DMS53 (cell line): ENCODE results near the gene PKIG.
"Not testable (repeated sequence)": the region's sequence is repeated elsewhere in the genome, so short reads cannot be mapped to it uniquely, and the experiment has no call there.

ENCODE experiments used
- DNase-seq: peaks from one replicate; lab custom pipeline; 2025; lab: John Stamatoyannopoulos, UW

PKIG gene

GRCh38 chr20:44582311-44583025, at the start of gene PKIG:
Gene PKIG (plus strand): TSS chr20:44582579. CDS start chr20:44614557, 31,978 bp downstream.
- no peak for DNase-seq

GRCh38 chr20:44532981-44533331, 49.4 kb upstream of the PKIG start:
- peak; percentile 25 for DNase-seq

- DNase-seq = no peak
Observed at GRCh38 chr20:44533928-44534327, 48.5 kb upstream of the PKIG start.

GRCh38 chr20:44536175-44536574, 46.2 kb upstream of the PKIG start:
- no peak for DNase-seq

GRCh38 chr20:44537993-44538392, 44.4 kb upstream of the PKIG start:
- no peak for DNase-seq

GRCh38 chr20:44540834-44541233, 41.5 kb upstream of the PKIG start:
- no peak for DNase-seq

GRCh38 chr20:44541992-44542391, 40.4 kb upstream of the PKIG start:
- DNase-seq = no peak

GRCh38 chr20:44542890-44543289, 39.5 kb upstream of the PKIG start:
- DNase-seq = no peak

- DNase-seq = no peak
Observed at GRCh38 chr20:44543358-44543757, 39.0 kb upstream of the PKIG start.

- no peak for DNase-seq
Observed at GRCh38 chr20:44544263-44544662, 38.1 kb upstream of the PKIG start.

- no peak for DNase-seq
Observed at GRCh38 chr20:44547419-44547818, 35.0 kb upstream of the PKIG start.

- no peak for DNase-seq
Observed at GRCh38 chr20:44549123-44549522, 33.3 kb upstream of the PKIG start.

GRCh38 chr20:44552050-44552449, 30.3 kb upstream of the PKIG start:
- peak; percentile 26 for DNase-seq

GRCh38 chr20:44552568-44552949, 29.8 kb upstream of the PKIG start:
- DNase-seq = peak; percentile 48

GRCh38 chr20:44552950-44553908, 29.1 kb upstream of the PKIG start:
- peak; percentile 92 for DNase-seq

GRCh38 chr20:44559302-44559701, 23.1 kb upstream of the PKIG start:
- no peak for DNase-seq

GRCh38 chr20:44560229-44560628, 22.1 kb upstream of the PKIG start:
- no peak for DNase-seq

GRCh38 chr20:44560818-44561217, 21.6 kb upstream of the PKIG start:
- not testable (repeated sequence) for DNase-seq

GRCh38 chr20:44561876-44562275, 20.5 kb upstream of the PKIG start:
- no peak for DNase-seq

GRCh38 chr20:44566018-44566417, 16.4 kb upstream of the PKIG start:
- no peak for DNase-seq

GRCh38 chr20:44566811-44567210, 15.6 kb upstream of the PKIG start:
- no peak for DNase-seq

- no peak for DNase-seq
Observed at GRCh38 chr20:44570367-44570766, 12.0 kb upstream of the PKIG start.

GRCh38 chr20:44571362-44571988, 10.9 kb upstream of the PKIG start:
- no peak for DNase-seq
